SK-N-SH (cell line): ENCODE measurements around the gene UBE3B. TPM values are rescaled to one million over a fixed set of nuclear protein-coding genes. Genes with fewer than 3 reads are reported as not detected.
A peak's percentile ranks its signal among the peaks of the same experiment; 100 is the strongest.

ENCODE experiments used
- CTCF ChIA-PET: fragments of 300-600, 350-600 bp; formaldehyde crosslinking; extraction: SDS; loops from one replicate; lab custom pipeline; 2021; lab: Yijun Ruan, JAX
- POLR2A ChIA-PET: fragments of 350-600 bp; sonication (Branson Sonifier 250); formaldehyde crosslinking; extraction: SDS; loops from one replicate; lab custom pipeline; 2020; ENCODE audit warnings: antibody characterized with exemption, inconsistent platforms; lab: Yijun Ruan, JAX
- DNase-seq: peaks from one replicate; pipeline ENCODE4 v3.0.0; 2012
- H2AFZ ChIP-seq: fragments of 200-600 bp; sonication (generic); 2 replicates; pipeline ENCODE4 v1.8.1; 2016; ENCODE audit warnings: antibody characterized with exemption, mild to moderate bottlenecking, low read depth
- H3F3A ChIP-seq: fragments of 200-600 bp; sonication (generic); replicated peaks from 2 replicates; pipeline ENCODE3; 2016; ENCODE audit warnings: antibody characterized with exemption, mild to moderate bottlenecking; ENCODE audit not compliant: insufficient read depth
- H3K27ac ChIP-seq, 2 experiments: fragments of 200-500 bp in 1 of 2; fragments of 200-600 bp in 1 of 2; sonication (Bioruptor generic) in 1 of 2; sonication (generic), shearing (Covaris generic) in 1 of 2; 2 replicates each; pipeline versions ENCODE4 v1.5.1 to v1.6.1; 2014 to 2016; ENCODE audit warnings: low read depth in 2 of 2, inconsistent platforms in 1 of 2, low read length in 1 of 2, mild to moderate bottlenecking in 1 of 2, mixed read lengths in 1 of 2
- H3K27me3 ChIP-seq: fragments of 200-600 bp; sonication (generic), shearing (Covaris generic); 2 replicates; pipeline ENCODE4 v1.6.1; 2016; ENCODE audit warnings: mixed run types; ENCODE audit not compliant: insufficient read depth
- H3K36me3 ChIP-seq, 2 experiments: fragments of 200-500 bp in 1 of 2; fragments of 200-600 bp in 1 of 2; sonication (Bioruptor generic) in 1 of 2; sonication (generic) in 1 of 2; replicated peaks in 1 of 2; 2 replicates each; pipeline versions ENCODE3 to v1.5.1; 2014 to 2016; ENCODE audit warnings: low read length in 1 of 2, mild to moderate bottlenecking in 1 of 2; ENCODE audit not compliant: insufficient read depth in 2 of 2, control insufficient read depth in 1 of 2
- H3K4me1 ChIP-seq, 2 experiments: fragments of 200-500 bp in 1 of 2; fragments of 200-600 bp in 1 of 2; sonication (Bioruptor generic) in 1 of 2; sonication (generic), shearing (Covaris generic) in 1 of 2; 2 replicates each; pipeline versions ENCODE4 v1.5.1 to v1.6.1; 2014 to 2016; ENCODE audit warnings: low read depth in 1 of 2, low read length in 1 of 2, mixed run types in 1 of 2; ENCODE audit not compliant: insufficient read depth in 2 of 2, control insufficient read depth in 1 of 2
- H3K4me2 ChIP-seq: fragments of 200-600 bp; sonication (generic), shearing (Covaris generic); 2 replicates; pipeline ENCODE4 v1.6.1; 2017; ENCODE audit warnings: mixed run types
- H3K4me3 ChIP-seq, 2 experiments: fragments of 200-500 bp in 1 of 2; fragments of 200-600 bp in 1 of 2; sonication (Bioruptor generic) in 1 of 2; sonication (generic), shearing (Covaris generic) in 1 of 2; 2 replicates each; pipeline versions ENCODE4 v1.5.1 to v1.8.1; 2014 to 2016; ENCODE audit warnings: low read depth in 2 of 2, inconsistent platforms in 1 of 2, low read length in 1 of 2, mild to moderate bottlenecking in 1 of 2, mixed read lengths in 1 of 2, moderate library complexity in 1 of 2
- H3K79me2 ChIP-seq: fragments of 200-600 bp; sonication (generic); 2 replicates; pipeline ENCODE4 v1.8.1; 2017; ENCODE audit warnings: mild to moderate bottlenecking; ENCODE audit not compliant: insufficient read depth
- H3K9ac ChIP-seq: fragments of 200-600 bp; sonication (generic); 2 replicates; pipeline ENCODE4 v1.6.1; 2017; ENCODE audit warnings: mixed run types
- H3K9me2 ChIP-seq: fragments of 200-600 bp; sonication (generic); 2 replicates; pipeline ENCODE4 v1.6.1; 2017; ENCODE audit warnings: mixed run types
- H3K9me3 ChIP-seq: fragments of 200-600 bp; sonication (generic); 2 replicates; pipeline ENCODE4 v1.6.1; 2017; ENCODE audit warnings: mixed run types, mild to moderate bottlenecking, moderate library complexity
- H4K20me1 ChIP-seq: fragments of 200-600 bp; sonication (generic); 2 replicates; pipeline ENCODE4 v1.6.1; 2017; ENCODE audit warnings: mild to moderate bottlenecking, mixed run types; ENCODE audit not compliant: insufficient read depth
- FOSL2 ChIP-seq: IDR thresholded peaks from 2 replicates; pipeline ENCODE4 v1.4.0; 2012; ENCODE audit warnings: low read depth, mild to moderate bottlenecking, moderate library complexity, borderline replicate concordance
- GABPA ChIP-seq: IDR thresholded peaks from 2 replicates; pipeline ENCODE4 v1.4.0; 2012; ENCODE audit warnings: low read depth, mild to moderate bottlenecking
- JUND ChIP-seq: IDR thresholded peaks from 2 replicates; pipeline ENCODE4 v1.4.0; 2012
- NRF1 ChIP-seq: IDR thresholded peaks from 2 replicates; pipeline ENCODE4 v1.6.1; 2012; ENCODE audit warnings: low read depth, mild to moderate bottlenecking, low read length
- POLR2AphosphoS5 ChIP-seq: IDR thresholded peaks from 2 replicates; pipeline ENCODE4 v1.6.1; 2012; ENCODE audit warnings: low read depth, low read length
- RCOR1 ChIP-seq: fragments of 150-350 bp; IDR thresholded peaks from 2 replicates; pipeline ENCODE4 v1.6.1; 2017; ENCODE audit warnings: antibody characterized with exemption, low read length
- TAF1 ChIP-seq: IDR thresholded peaks from 2 replicates; pipeline ENCODE4 v1.6.1; 2012; ENCODE audit warnings: low read depth, mild to moderate bottlenecking, low read length, moderate library complexity, borderline replicate concordance
- TCF12 ChIP-seq: IDR thresholded peaks from 2 replicates; pipeline ENCODE4 v1.4.0; 2012
- YY1 ChIP-seq: IDR thresholded peaks from 2 replicates; pipeline ENCODE4 v1.4.0; 2012; ENCODE audit warnings: low read depth, mild to moderate bottlenecking
- WGBS: methylation state at CpG from one replicate; pipeline ENCODE4 v1.1.6; 2017; ENCODE audit warnings: low lambda C conversion rate; 5-methylcytosine and 5-hydroxymethylcytosine counted together
- polyA plus RNA-seq, 3 experiments: library from polyadenylated mRNA; depleted of rRNA; stranded (reverse); fragments of >200 nt; gene quantifications; 2 replicates each; pipeline ENCODE4 v1.2.3, GENCODE V29; 2012
- TF ChIP-seq, protein P1 (sequence below): IDR thresholded peaks from 2 replicates; pipeline ENCODE4 v1.4.0; 2012; ENCODE audit warnings: low read depth, borderline replicate concordance
- TF ChIP-seq, protein P2 (sequence below): IDR thresholded peaks from 2 replicates; pipeline ENCODE4; 2012
- TF ChIP-seq, protein P3 (sequence below): fragments of 150-350 bp; IDR thresholded peaks from 2 replicates; pipeline ENCODE4 v1.6.1; 2017; ENCODE audit warnings: antibody characterized with exemption, low read length, low read depth, borderline replicate concordance
- TF ChIP-seq, protein P4 (sequence below): IDR thresholded peaks from 2 replicates; pipeline ENCODE4 v1.4.0; 2012; ENCODE audit warnings: low read depth, borderline replicate concordance
- TF ChIP-seq, protein P5 (sequence below): IDR thresholded peaks from 2 replicates; pipeline ENCODE4 v1.6.1; 2012; ENCODE audit warnings: mild to moderate bottlenecking, low read depth, low read length, moderate library complexity

The UBE3B gene
- polyA plus RNA-seq, 1 of the 3 experiments (the other 2 are of a cell fraction) = 28.6 TPM

DNA sequence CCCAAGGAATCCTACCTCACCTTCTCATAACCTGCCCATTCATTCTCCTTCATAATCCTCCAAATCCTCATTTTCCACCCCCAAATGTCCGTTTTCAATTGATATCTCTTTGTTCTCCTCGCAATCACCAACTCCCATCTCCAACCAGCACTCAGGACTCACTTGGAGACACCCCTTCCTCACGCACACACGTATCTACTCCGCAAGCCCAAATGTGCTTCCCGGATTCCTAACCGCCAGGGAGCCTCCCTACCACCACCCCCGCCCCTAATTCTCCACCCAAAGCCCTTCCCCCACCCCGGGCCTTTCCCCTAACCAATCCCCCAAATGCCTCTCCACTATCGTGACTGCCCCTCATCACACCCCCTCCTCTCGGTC lies 638 bp upstream of the UBE3B start:
- Histone ChIP-seq H3K9me3 (no peaks in the 10 kb centered on the region), H3K27me3 (no peaks in the 10 kb centered on the region), H3K36me3 (peaks cover 0 to 18% of the 10 kb centered on the region in 2 experiments), H3K4me3 (peak overlapping the region; percentile 93 to 94), H3F3A (no peaks in the 10 kb centered on the region), H3K79me2 (peaks cover 90% of the 10 kb centered on the region), H3K9ac (peak overlapping the region; percentile 95), H3K4me2 (peak overlapping the region; percentile 80), H3K27ac (peak overlapping the region; percentile 87 to 96; a peak in 3 of 4 replicates), H2AFZ (peak overlapping the region; percentile 97), H4K20me1 (peaks cover 29% of the 10 kb centered on the region), H3K4me1 (peaks cover 16 to 17% of the 10 kb centered on the region in 2 experiments; a peak in 3 of 4 replicates), H3K9me2 (no peaks in the 10 kb centered on the region)
- WGBS = 3% methylated on average over 11 of the region's 11 CpGs
- TF ChIP-seq YY1 (no peak), TAF1 (no peak), JUND (no peak), GABPA (no peak), RCOR1 (no peak), POLR2AphosphoS5 (no peak), NRF1 (no peak), FOSL2 (no peak), TCF12 (no peak)
- TF ChIP-seq, protein P1, sequence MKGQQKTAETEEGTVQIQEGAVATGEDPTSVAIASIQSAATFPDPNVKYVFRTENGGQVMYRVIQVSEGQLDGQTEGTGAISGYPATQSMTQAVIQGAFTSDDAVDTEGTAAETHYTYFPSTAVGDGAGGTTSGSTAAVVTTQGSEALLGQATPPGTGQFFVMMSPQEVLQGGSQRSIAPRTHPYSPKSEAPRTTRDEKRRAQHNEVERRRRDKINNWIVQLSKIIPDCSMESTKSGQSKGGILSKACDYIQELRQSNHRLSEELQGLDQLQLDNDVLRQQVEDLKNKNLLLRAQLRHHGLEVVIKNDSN = no peak
- TF ChIP-seq, protein P2, sequence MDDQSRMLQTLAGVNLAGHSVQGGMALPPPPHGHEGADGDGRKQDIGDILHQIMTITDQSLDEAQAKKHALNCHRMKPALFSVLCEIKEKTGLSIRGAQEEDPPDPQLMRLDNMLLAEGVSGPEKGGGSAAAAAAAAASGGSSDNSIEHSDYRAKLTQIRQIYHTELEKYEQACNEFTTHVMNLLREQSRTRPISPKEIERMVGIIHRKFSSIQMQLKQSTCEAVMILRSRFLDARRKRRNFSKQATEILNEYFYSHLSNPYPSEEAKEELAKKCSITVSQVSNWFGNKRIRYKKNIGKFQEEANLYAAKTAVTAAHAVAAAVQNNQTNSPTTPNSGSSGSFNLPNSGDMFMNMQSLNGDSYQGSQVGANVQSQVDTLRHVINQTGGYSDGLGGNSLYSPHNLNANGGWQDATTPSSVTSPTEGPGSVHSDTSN = no peak
- TF ChIP-seq, protein P3, sequence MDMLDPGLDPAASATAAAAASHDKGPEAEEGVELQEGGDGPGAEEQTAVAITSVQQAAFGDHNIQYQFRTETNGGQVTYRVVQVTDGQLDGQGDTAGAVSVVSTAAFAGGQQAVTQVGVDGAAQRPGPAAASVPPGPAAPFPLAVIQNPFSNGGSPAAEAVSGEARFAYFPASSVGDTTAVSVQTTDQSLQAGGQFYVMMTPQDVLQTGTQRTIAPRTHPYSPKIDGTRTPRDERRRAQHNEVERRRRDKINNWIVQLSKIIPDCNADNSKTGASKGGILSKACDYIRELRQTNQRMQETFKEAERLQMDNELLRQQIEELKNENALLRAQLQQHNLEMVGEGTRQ = no peak
- TF ChIP-seq, protein P4, sequence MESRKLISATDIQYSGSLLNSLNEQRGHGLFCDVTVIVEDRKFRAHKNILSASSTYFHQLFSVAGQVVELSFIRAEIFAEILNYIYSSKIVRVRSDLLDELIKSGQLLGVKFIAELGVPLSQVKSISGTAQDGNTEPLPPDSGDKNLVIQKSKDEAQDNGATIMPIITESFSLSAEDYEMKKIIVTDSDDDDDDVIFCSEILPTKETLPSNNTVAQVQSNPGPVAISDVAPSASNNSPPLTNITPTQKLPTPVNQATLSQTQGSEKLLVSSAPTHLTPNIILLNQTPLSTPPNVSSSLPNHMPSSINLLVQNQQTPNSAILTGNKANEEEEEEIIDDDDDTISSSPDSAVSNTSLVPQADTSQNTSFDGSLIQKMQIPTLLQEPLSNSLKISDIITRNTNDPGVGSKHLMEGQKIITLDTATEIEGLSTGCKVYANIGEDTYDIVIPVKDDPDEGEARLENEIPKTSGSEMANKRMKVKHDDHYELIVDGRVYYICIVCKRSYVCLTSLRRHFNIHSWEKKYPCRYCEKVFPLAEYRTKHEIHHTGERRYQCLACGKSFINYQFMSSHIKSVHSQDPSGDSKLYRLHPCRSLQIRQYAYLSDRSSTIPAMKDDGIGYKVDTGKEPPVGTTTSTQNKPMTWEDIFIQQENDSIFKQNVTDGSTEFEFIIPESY = no peak
- TF ChIP-seq, protein P5, sequence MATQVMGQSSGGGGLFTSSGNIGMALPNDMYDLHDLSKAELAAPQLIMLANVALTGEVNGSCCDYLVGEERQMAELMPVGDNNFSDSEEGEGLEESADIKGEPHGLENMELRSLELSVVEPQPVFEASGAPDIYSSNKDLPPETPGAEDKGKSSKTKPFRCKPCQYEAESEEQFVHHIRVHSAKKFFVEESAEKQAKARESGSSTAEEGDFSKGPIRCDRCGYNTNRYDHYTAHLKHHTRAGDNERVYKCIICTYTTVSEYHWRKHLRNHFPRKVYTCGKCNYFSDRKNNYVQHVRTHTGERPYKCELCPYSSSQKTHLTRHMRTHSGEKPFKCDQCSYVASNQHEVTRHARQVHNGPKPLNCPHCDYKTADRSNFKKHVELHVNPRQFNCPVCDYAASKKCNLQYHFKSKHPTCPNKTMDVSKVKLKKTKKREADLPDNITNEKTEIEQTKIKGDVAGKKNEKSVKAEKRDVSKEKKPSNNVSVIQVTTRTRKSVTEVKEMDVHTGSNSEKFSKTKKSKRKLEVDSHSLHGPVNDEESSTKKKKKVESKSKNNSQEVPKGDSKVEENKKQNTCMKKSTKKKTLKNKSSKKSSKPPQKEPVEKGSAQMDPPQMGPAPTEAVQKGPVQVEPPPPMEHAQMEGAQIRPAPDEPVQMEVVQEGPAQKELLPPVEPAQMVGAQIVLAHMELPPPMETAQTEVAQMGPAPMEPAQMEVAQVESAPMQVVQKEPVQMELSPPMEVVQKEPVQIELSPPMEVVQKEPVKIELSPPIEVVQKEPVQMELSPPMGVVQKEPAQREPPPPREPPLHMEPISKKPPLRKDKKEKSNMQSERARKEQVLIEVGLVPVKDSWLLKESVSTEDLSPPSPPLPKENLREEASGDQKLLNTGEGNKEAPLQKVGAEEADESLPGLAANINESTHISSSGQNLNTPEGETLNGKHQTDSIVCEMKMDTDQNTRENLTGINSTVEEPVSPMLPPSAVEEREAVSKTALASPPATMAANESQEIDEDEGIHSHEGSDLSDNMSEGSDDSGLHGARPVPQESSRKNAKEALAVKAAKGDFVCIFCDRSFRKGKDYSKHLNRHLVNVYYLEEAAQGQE = no peak
- ChIA-PET POLR2A (interaction anchor here (0.6 to 1.3 kb wide), 3 partner anchors 9 to 434 kb away, joined by 3 read pairs; no protein-coding TSS in a partner anchor), CTCF (interaction anchor here (1.1 to 1.7 kb wide), 2 partner anchors 42 to 49 kb away, joined by 3 to 7 read pairs; no protein-coding TSS in a partner anchor)
- no peak for DNase-seq
